HG03565 (cell line): ENCODE measurements around the gene ST7.
A peak's percentile ranks its signal among the peaks of the same experiment; 100 is the strongest.
"Not testable (repeated sequence)": the region's sequence is repeated elsewhere in the genome, so short reads cannot be mapped to it uniquely, and the experiment has no call there.

Experiments used
- ATAC-seq: cut with Tn5 transposase; IDR thresholded peaks from one replicate; pipeline ENCODE4 v1.9.1; 2021; ENCODE audit warnings: mild to moderate bottlenecking, moderate library complexity; ENCODE audit not compliant: unreplicated experiment

The ST7 gene

GRCh38 chr7:116949941-116950801 is 3.1 kb upstream of the ST7 start:
- no peak for ATAC-seq

GRCh38 chr7:116950889-116951351 is 2.4 kb upstream of the ST7 start:
- no peak for ATAC-seq

GRCh38 chr7:116951366-116952292 is 1.7 kb upstream of the ST7 start:
- ATAC-seq = no peak

- ATAC-seq = no peak
Measured at GRCh38 chr7:116952635-116953371, 498 bp upstream of the ST7 start.

- no peak for ATAC-seq
Measured at GRCh38 chr7:116953906-116954838, 871 bp downstream of the ST7 start.

GRCh38 chr7:116955340-116955739 is 2.0 kb downstream of the ST7 start:
- no peak for ATAC-seq

GRCh38 chr7:116955801-116956476 is 2.6 kb downstream of the ST7 start:
- peak; percentile 81 for ATAC-seq

- ATAC-seq = no peak
Measured at GRCh38 chr7:116956477-116956804, 3.1 kb downstream of the ST7 start.

GRCh38 chr7:116957874-116958273 is 4.6 kb downstream of the ST7 start:
- ATAC-seq = peak; percentile 27

- ATAC-seq = not testable (repeated sequence)
Measured at GRCh38 chr7:116961966-116962673, 8.8 kb downstream of the ST7 start.

- ATAC-seq = no peak
Measured at GRCh38 chr7:116963234-116963633, 9.9 kb downstream of the ST7 start.

- no peak for ATAC-seq
Measured at GRCh38 chr7:116966601-116967000, 13.3 kb downstream of the ST7 start.

GRCh38 chr7:116967254-116967922 is 14.1 kb downstream of the ST7 start:
- no peak for ATAC-seq

- ATAC-seq = no peak
Measured at GRCh38 chr7:116967983-116968382, 14.7 kb downstream of the ST7 start.

GRCh38 chr7:116968631-116969030 is 15.3 kb downstream of the ST7 start:
- ATAC-seq = no peak

- no peak for ATAC-seq
Measured at GRCh38 chr7:116969371-116969902, 16.1 kb downstream of the ST7 start.

GRCh38 chr7:116970238-116970910 is 17.1 kb downstream of the ST7 start:
- peak; percentile 71 for ATAC-seq
